AG04450 (cell line): ENCODE measurements around the gene RNF145. TPM values are rescaled to one million over a fixed set of nuclear protein-coding genes. Genes with fewer than 3 reads are reported as not detected.
"Not testable (repeated sequence)": the region's sequence is repeated elsewhere in the genome, so short reads cannot be mapped to it uniquely, and the experiment has no call there.

Experiments
- CTCF ChIA-PET: fragments of 300-600, 350-600 bp; formaldehyde crosslinking; extraction: SDS; loops from one replicate; lab custom pipeline; 2022; ENCODE audit warnings: antibody characterized with exemption, inconsistent platforms; lab: Charles Lee
- POLR2A ChIA-PET: fragments of 350-600 bp; formaldehyde crosslinking; extraction: SDS; loops from one replicate; lab custom pipeline; 2021; ENCODE audit warnings: antibody characterized with exemption, inconsistent platforms; lab: Yijun Ruan, JAX
- DNase-seq: peaks from one replicate; pipeline ENCODE4 v3.0.0-alpha.2; 2011; ENCODE audit warnings: low read depth, low spot score
- H3K27ac ChIP-seq: one replicate; pipeline ENCODE4 v1.5.1; 2012; ENCODE audit warnings: low read depth, low read length, control low read depth
- H3K27me3 ChIP-seq: one replicate; pipeline ENCODE4 v1.6.0; 2012; ENCODE audit warnings: low read length; ENCODE audit not compliant: control insufficient read depth, insufficient read depth
- H3K4me3 ChIP-seq: 2 replicates; pipeline ENCODE4 v1.5.1; 2011; ENCODE audit warnings: mild to moderate bottlenecking, low read depth, low read length, control low read depth
- H3K9me3 ChIP-seq: 2 replicates; pipeline ENCODE4 v1.5.1; 2012; ENCODE audit warnings: low read length; ENCODE audit not compliant: control insufficient read depth, insufficient read depth
- polyA plus RNA-seq: library from polyadenylated mRNA; depleted of rRNA; stranded (reverse); fragments of >200 nt; gene quantifications from 2 replicates; pipeline ENCODE4 v1.2.3, GENCODE V29; 2011
- TF ChIP-seq, protein P1 (sequence below): IDR thresholded peaks from 2 replicates; pipeline ENCODE4 v1.5.1; 2011; ENCODE audit warnings: low read depth, low read length, control low read depth, inconsistent platforms

The RNF145 gene
- polyA plus RNA-seq, 1 experiment: 66.3 TPM

GRCh38 chr5:159152876-159153275, 56.5 kb downstream of the RNF145 start:
- TF ChIP-seq, protein P1, sequence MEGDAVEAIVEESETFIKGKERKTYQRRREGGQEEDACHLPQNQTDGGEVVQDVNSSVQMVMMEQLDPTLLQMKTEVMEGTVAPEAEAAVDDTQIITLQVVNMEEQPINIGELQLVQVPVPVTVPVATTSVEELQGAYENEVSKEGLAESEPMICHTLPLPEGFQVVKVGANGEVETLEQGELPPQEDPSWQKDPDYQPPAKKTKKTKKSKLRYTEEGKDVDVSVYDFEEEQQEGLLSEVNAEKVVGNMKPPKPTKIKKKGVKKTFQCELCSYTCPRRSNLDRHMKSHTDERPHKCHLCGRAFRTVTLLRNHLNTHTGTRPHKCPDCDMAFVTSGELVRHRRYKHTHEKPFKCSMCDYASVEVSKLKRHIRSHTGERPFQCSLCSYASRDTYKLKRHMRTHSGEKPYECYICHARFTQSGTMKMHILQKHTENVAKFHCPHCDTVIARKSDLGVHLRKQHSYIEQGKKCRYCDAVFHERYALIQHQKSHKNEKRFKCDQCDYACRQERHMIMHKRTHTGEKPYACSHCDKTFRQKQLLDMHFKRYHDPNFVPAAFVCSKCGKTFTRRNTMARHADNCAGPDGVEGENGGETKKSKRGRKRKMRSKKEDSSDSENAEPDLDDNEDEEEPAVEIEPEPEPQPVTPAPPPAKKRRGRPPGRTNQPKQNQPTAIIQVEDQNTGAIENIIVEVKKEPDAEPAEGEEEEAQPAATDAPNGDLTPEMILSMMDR: no peak
- no peak overlapping the region for H3K27ac ChIP-seq
- CTCF ChIA-PET: no interaction called here

GRCh38 chr5:159149085-159149484, 60.3 kb downstream of the RNF145 start:
- Histone ChIP-seq H3K9me3 (no peaks in the 10 kb centered on the region), H3K4me3 (no peak overlapping the region), H3K27ac (no peak overlapping the region), H3K27me3 (peaks cover 4% of the 10 kb centered on the region)
- TF ChIP-seq, protein P1: no peak
- CTCF ChIA-PET: interaction anchor here (1.0 kb wide), 1 partner anchor 8 kb away, joined by 6 read pairs; no protein-coding TSS in a partner anchor
- DNase-seq: no peak
- POLR2A ChIA-PET: no interaction called here

More at GRCh38 chr5:159152876-159153275, 56.5 kb downstream of the RNF145 start:
- Histone ChIP-seq H3K9me3 (no peaks in the 10 kb centered on the region), H3K27me3 (no peaks in the 10 kb centered on the region), H3K4me3 (no peak overlapping the region)
- POLR2A ChIA-PET: no interaction called here
- no peak for DNase-seq

DNA sequence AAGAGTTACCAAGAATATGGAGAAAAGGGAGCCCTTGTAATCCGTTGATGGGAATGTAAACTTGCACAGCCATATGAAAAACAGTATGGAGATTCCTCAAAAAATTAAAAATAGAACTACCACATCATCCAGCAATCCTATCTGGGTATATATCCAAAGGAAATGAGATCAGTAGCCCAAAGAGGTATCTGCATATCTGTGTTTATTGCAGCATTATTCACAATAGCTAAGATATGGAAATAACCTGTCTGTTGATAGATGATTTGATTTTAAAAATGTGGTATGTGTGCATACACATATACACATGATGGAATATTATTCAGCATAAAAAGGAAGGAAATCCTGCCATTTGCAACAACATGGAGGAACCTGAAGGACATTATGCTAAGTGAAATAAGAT, 61.4 kb downstream of the RNF145 start:
- DNase-seq: no peak
- Histone ChIP-seq H3K27ac (no peak overlapping the region), H3K27me3 (peaks cover 4% of the 10 kb centered on the region), H3K4me3 (no peak overlapping the region), H3K9me3 (no peaks in the 10 kb centered on the region)
- CTCF ChIA-PET: interaction anchor here (1.0 kb wide), 1 partner anchor 9 kb away, joined by 6 read pairs; no protein-coding TSS in a partner anchor
- POLR2A ChIA-PET: no interaction called here
- TF ChIP-seq, protein P1: no peak

GRCh38 chr5:159146839-159147238, 62.5 kb downstream of the RNF145 start:
- TF ChIP-seq, protein P1: no peak
- Histone ChIP-seq H3K4me3 (no peak overlapping the region), H3K9me3 (no peaks in the 10 kb centered on the region), H3K27me3 (peaks cover 4% of the 10 kb centered on the region), H3K27ac (no peak overlapping the region)
- CTCF ChIA-PET: interaction anchor here (1.7 to 1.9 kb wide), 2 partner anchors 10 to 14 kb away, joined by 9 to 10 read pairs; no protein-coding TSS in a partner anchor
- no peak for DNase-seq
- POLR2A ChIA-PET: no interaction called here

DNA sequence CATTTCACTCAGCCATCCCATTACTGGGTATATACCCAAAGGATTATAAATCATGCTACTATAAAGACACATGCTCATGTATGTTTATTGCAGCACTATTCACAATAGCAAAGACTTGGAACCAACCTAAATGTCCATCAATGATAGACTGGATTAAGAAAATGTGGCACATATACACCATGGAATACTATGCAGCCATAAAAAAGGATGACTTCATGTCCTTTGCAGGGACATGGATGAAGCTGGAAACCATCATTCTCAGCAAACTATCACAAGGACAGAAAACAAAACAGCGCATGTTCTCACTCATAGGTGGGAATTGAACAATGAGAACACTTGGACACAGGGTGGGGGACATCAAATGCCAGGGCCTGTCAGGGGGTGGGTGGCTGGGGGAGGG, 64.2 kb downstream of the RNF145 start:
- H3K27ac ChIP-seq, DNase-seq, H3K27me3 ChIP-seq, CTCF ChIA-PET, H3K9me3 ChIP-seq, POLR2A ChIA-PET, H3K4me3 ChIP-seq: not testable (repeated sequence)
